ENCODE data around the gene BMPR1A.

DNA sequence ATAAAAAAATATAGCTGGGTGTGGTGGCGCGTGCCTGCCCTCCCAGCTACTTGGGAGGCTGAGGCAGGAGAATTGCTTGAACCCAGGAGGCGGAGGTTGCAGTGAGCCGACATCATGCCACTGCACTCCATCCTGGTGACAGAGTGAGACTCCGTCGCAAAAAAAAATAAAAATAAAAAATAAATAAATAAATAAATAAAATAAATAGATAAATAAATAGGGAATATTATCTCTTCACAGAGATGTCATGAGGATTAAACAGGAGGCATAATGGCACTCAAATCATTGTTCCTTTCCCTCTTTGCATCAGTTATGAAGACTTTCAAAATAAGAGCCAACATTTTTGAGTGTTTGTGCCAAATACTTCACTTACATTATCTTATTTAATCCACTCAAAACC lies 32.0 kb upstream of the BMPR1A start:
- no peak for TF ChIP-seq POLR2A (IDR thresholded peaks at IDR 0.05; ENCODE audit: low read length)
- no peak for TF ChIP-seq GATA1 (IDR thresholded peaks at IDR 0.05; ENCODE audit: low read depth, low read length)
